Embryonic facial prominence (tissue), 1 donor: Measurements from ENCODE around the gene VSTM5.
"Not testable (repeated sequence)": the region's sequence is repeated elsewhere in the genome, so short reads cannot be mapped to it uniquely, and the experiment has no call there.

Experiments
- DNase-seq: peaks from one replicate; pipeline ENCODE4 v3.0.0-alpha.2; 2016; ENCODE audit errors: extremely low spot score

The VSTM5 gene

DNA sequence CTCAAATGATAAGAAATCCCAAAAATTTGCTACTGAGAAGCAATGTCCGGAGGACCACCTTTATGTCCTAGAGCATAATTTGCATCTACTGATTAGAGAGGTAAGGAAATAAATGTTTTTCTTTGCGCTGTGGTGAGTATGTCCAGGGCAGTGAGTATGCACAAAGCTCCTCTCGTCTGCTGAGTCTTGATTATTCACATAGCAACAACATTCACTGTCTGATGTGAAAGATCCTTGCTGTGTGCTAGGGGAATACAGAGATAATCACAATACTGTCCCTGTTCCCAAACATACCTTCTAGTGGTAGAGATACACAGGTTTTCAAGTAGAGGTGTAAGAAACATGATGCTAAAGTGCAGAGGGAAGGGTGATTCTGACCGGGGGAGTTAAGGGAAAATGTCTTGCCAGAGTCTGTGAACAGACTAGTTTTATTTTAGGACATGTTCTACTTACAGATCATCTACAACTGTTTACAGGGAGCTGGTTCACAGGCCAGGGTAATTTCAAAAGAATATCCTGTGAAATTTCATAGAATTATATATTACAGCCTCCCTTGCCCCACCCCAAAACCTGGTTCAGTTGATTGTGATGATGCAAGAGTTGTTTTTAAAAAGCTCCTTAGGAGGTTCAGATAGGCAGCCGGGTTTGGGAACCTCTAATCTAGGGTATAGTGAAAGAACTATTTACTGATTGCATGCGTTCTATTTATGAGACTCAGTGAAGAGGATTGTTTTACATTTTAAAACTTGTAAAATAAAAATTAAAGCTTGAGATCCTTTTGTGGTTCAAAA lies 53.8 kb downstream of the VSTM5 start:
- no peak for DNase-seq

GRCh38 chr11:93791493-93791892 lies 58.9 kb downstream of the VSTM5 start:
- no peak for DNase-seq

- no peak for DNase-seq
Observed at GRCh38 chr11:93784935-93785360, 65.5 kb downstream of the VSTM5 start.

- peak; percentile 92 for DNase-seq
Observed at GRCh38 chr11:93784145-93784934, 66.1 kb downstream of the VSTM5 start, which contains the start of gene MED17. TSS of gene MED17 (plus strand) at chr11:93784282. CDS start at chr11:93784514, 232 bp downstream.

- DNase-seq: no peak
Observed at GRCh38 chr11:93783765-93784144, 66.7 kb downstream of the VSTM5 start.

DNA sequence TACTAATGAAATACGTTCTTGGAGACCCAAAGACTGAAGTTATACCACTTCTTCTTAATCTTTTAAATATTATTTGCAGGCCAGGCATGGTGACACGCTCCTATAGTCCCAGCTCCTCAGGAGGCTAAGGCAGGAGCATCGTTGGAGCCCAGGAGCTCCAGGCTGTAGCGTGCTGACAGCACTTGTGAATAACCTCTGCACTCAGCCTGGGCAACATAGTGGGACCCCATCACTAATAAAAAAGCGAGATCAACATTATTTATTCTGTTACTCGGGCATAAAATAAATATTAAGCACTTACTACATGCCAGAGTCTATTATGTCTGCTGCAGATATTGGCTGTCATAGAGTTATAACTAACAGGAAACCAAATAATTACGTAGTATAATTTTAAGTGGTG lies 67.1 kb downstream of the VSTM5 start:
- no peak for DNase-seq

DNA sequence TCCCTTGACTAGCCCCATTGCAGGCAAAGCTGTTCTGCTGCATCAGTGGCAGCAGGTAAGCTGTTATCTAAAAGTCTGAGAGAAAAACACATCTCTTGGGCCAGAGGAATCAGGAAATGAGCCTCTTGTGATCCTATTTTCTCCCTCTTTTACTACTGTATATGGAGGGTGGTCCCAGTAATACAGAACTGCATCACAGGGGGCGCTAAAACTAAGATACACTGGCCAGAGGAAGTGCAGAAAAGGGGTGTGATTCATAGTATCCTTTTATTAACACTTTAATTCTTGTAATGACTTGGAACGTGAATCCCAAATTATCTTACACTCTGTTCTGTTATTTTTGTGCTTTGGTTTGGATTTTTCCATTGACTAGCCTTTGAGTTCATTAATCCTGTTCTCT lies 75.1 kb downstream of the VSTM5 start:
- no peak for DNase-seq

DNA sequence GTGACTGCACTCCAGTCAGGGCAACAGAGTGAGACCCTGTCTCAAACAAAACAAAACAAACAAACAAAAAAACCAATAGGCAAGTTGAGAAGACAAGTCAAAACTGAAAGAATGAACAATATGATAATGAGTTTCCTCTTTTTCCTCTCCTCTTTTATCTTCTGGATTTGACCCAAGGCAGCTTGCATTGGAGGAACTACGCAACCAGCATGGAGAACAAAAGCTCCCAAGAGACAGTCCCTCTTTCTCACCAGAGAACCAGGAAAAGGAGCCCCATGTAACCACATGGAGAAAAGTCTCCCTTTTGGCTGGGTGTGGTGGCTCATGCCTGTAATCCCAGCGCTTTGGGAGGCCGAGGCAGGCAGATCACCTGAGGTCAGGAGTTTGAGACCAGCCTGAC lies 75.9 kb downstream of the VSTM5 start:
- not testable (repeated sequence) for DNase-seq

DNA sequence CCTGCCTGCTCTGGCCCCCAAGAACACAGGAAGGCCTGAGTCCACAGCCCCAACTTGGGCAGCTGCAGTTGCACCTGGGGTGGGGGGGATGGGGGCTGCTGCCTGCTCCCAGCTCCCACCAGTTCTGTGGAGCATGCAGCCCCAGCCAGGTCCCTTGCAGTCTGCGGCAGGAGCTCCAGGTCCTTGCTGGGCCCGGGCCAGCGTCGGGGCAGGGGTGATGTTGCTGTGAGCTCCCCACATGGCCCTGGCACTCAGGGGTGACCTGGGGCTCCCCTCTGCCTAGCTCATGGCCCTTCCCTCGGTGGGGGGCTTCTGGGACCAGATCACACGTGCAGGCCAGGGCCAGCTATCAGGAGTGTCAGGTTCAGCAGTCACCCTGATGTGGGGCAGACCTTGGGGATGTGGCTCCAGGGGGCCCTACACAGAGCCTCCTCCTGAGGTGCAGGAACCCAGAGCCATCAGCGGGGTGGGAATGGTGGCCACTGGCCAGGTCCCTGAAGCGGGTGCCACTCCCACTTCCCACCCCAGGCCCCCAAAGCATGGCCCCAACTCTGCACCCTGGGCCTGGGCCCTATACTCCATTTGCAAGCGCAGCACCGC lies 76.7 kb downstream of the VSTM5 start:
- DNase-seq: no peak

GRCh38 chr11:93773045-93773477 lies 77.4 kb downstream of the VSTM5 start:
- DNase-seq: no peak

DNA sequence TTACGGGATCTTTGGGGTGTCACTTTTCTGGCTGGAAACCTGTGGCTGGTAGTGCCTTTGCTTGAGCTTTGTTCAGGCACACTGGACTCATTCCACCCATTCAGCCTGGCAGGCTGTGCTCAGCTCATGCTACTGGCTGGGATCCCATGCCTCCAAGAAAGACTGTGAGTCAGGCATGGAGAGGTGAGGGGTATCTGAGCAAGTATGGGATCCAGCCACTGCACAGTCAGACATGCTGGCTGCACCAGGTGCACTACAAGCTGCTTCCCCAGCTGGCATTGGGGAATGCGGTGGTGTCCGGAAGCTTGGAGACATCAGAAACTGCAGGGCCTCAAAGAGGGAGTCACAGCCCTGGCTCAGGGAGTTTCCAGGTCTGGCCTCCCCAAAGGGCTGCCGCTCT lies 78.3 kb downstream of the VSTM5 start:
- no peak for DNase-seq

- no peak for DNase-seq
Observed at GRCh38 chr11:93770160-93770559, 80.3 kb downstream of the VSTM5 start.
